ENCODE data around the gene TUBGCP3.

TUBGCP3 gene

GRCh38 chr13:112456138-112457056 is 131.6 kb downstream of the TUBGCP3 start:
- H3K9me3 ChIP-seq (ENCODE audit: control insufficient read depth, insufficient read depth, low read length) = no peaks in the 10 kb centered on the region
- H3K4me1 ChIP-seq (ENCODE audit: insufficient read depth, low read length) = no peaks in the 10 kb centered on the region
- H3K9ac ChIP-seq (ENCODE audit: low read depth, low read length) = no peak overlapping the region
- no peaks in the 10 kb centered on the region for H3K36me3 ChIP-seq (ENCODE audit: insufficient read depth, low read length)

- Histone ChIP-seq H3K9me3 (ENCODE audit: control insufficient read depth, insufficient read depth, low read length) (no peaks in the 10 kb centered on the region), H3K36me3 (ENCODE audit: insufficient read depth, low read length) (no peaks in the 10 kb centered on the region), H3K9ac (ENCODE audit: low read depth, low read length) (no peak overlapping the region), H3K4me1 (ENCODE audit: insufficient read depth, low read length) (no peaks in the 10 kb centered on the region)
These were observed 132.4 kb downstream of the TUBGCP3 start for GRCh38 chr13:112455476-112456059.

DNA sequence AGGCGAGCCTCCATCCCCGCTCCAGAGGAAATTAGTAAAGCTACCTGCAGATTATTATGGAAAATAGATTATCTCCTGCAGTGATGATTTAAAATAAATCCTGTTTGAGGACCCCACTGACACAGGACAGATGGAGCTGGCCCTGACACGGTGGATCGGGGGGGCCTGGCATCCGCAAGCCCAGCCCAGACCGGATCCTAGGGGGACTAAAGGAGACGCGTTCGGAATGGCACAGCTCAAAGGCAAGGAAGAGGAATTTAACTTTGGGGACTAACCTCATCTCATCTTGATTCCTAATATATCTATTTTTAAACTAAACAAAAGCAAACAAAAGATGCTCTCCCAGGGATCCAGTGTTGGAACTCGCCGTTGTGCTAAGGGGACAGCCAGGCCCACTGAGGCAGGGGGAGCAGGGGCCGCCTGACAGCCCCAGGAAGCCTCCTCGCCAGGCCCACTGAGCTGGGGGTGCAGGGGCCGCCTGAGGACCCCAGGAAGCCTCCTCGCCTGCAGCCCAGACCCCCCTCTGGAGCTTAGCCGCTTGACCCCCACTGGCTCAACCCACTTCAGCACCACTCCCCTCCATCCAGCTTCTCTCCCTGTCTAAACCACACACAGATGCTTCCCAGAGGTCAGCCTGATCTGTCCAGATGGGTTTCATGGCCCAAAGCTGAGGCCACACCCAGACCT is 133.2 kb downstream of the TUBGCP3 start:
- no peaks in the 10 kb centered on the region for H3K36me3 ChIP-seq (ENCODE audit: insufficient read depth, low read length)
- H3K4me1 ChIP-seq (ENCODE audit: insufficient read depth, low read length) = no peaks in the 10 kb centered on the region
- H3K9ac ChIP-seq (ENCODE audit: low read depth, low read length) = no peak overlapping the region
- no peaks in the 10 kb centered on the region for H3K9me3 ChIP-seq (ENCODE audit: control insufficient read depth, insufficient read depth, low read length)

GRCh38 chr13:112453874-112454647 is 133.9 kb downstream of the TUBGCP3 start:
- H3K36me3 ChIP-seq (ENCODE audit: insufficient read depth, low read length) = no peaks in the 10 kb centered on the region
- H3K4me1 ChIP-seq (ENCODE audit: insufficient read depth, low read length) = no peaks in the 10 kb centered on the region
- H3K9ac ChIP-seq (ENCODE audit: low read depth, low read length) = no peak overlapping the region
- H3K9me3 ChIP-seq (ENCODE audit: control insufficient read depth, insufficient read depth, low read length) = no peaks in the 10 kb centered on the region

DNA sequence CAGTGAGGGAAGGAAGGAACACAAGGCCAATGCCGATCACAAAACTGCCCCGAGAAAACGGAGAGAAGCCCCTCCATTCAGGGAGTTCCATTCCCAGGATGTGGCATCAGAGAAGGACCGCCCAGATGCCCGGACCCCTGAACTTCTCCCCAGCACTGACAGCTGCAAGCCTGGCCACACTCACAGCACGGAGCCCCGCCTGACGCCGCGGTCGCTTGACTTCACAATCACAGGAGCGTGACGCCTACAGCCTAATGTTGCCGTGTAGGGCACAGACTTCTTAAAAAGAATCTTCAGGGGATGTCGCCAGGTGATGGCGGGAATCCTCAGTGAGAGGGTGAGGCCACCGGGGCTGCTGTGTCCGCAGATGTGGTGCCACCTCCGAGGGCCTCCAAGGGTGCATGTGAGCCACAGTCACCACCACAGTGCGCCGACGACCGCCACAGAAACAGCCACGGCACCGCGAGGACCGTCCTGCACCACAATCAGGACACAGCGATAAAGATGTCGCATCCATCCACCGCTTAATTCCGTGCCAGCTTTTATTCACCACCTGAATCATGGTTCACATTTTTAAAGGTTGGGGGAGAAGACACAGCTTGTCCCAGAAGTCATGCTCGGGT is 134.6 kb downstream of the TUBGCP3 start:
- H3K4me1 ChIP-seq (ENCODE audit: insufficient read depth, low read length) = no peaks in the 10 kb centered on the region
- H3K36me3 ChIP-seq (ENCODE audit: insufficient read depth, low read length) = no peaks in the 10 kb centered on the region
- H3K9me3 ChIP-seq (ENCODE audit: control insufficient read depth, insufficient read depth, low read length) = no peaks in the 10 kb centered on the region
- H3K9ac ChIP-seq (ENCODE audit: low read depth, low read length) = no peak overlapping the region

DNA sequence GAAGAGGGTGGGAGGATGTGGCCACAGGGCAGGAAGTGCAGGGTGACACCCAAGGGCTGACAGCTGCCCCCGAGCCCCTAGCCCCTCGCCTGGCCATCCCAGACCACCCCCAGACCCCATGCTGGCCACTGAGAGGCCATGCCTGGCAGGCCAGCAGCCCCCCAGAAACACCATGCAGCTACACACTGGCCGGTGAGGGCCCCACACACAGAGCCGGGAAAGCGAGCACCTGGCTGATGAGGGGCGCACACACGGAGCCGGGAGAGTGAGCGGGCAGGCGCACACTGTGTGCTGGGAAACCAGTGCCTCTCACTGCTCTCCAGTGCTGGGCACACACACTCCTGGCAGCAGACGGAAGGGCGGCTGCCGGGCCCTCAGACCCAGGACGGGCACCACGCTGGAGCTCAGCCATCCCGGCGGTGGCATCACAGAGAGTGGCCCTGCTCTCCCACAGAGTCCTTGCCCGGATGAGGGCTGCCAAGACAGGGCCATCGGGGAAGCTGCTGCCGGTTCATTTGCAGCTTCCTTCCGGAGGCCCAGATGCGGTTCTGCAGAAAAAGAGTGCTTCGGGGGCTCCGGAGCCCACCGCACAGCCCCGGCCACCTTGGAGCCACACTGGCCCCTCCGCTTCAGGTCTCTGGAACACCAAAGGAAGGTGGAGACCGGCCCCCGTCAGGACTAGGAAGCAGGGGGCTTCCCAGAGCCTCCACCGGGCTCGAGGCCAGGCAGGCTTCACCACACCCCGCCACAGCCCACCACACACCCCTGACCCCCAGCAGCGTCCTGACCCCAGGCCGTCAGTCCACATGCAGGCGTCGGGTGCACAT is 135.4 kb downstream of the TUBGCP3 start:
- H3K9me3 ChIP-seq (ENCODE audit: control insufficient read depth, insufficient read depth, low read length) = no peaks in the 10 kb centered on the region
- H3K9ac ChIP-seq (ENCODE audit: low read depth, low read length) = no peak overlapping the region
- H3K4me1 ChIP-seq (ENCODE audit: insufficient read depth, low read length) = no peaks in the 10 kb centered on the region
- no peaks in the 10 kb centered on the region for H3K36me3 ChIP-seq (ENCODE audit: insufficient read depth, low read length)

DNA sequence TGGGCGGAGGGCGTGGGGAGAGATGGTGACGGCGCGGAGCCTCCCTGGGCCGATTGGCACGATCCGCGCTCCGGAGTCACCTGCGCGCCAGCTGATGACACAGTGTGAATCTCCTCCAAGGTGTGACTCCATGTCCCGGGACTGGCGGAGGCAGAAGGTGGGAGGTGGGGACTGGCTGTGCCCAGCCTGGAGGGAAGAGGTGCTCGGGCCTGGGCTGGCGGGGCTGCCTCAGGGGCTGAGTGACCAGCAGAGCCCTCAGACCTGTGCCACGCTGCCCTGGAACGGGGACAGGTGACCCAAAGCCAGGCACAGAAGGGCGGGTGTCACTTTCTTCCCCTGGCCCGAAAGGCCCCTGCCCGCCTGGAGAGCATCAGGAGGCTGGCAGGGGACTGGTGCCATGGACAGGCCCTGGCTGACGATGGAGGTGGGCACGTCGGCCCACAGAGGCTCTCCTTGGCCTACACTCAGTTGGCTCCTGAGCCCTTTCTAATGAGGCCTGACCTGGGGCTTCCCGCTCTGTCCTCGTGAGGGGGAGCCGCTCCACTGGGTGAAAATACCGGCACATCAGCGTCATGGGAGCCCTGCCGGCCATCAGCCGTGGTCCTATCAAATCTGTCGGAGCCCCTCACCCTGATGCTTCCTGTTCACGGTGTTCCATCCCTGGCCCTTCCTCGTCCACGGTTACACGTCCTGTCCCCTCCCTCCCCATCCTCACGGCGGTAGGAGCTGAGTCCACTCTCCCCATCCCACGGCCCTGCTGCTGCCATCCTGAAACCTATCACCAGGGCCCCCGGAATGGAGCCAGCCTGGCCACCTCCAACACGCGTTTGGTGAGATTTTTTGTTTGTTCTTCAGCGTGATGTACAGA is 136.2 kb downstream of the TUBGCP3 start:
- H3K9ac ChIP-seq (ENCODE audit: low read depth, low read length) = no peak overlapping the region
- no peaks in the 10 kb centered on the region for H3K9me3 ChIP-seq (ENCODE audit: control insufficient read depth, insufficient read depth, low read length)
- H3K4me1 ChIP-seq (ENCODE audit: insufficient read depth, low read length) = no peaks in the 10 kb centered on the region
- no peaks in the 10 kb centered on the region for H3K36me3 ChIP-seq (ENCODE audit: insufficient read depth, low read length)

GRCh38 chr13:112450904-112451240 is 137.1 kb downstream of the TUBGCP3 start:
- Histone ChIP-seq H3K36me3 (ENCODE audit: insufficient read depth, low read length) (no peaks in the 10 kb centered on the region), H3K9ac (ENCODE audit: low read depth, low read length) (no peak overlapping the region), H3K9me3 (ENCODE audit: control insufficient read depth, insufficient read depth, low read length) (no peaks in the 10 kb centered on the region), H3K4me1 (ENCODE audit: insufficient read depth, low read length) (no peaks in the 10 kb centered on the region)

GRCh38 chr13:112450118-112450903 is 137.6 kb downstream of the TUBGCP3 start:
- Histone ChIP-seq H3K9ac (ENCODE audit: low read depth, low read length) (no peak overlapping the region), H3K4me1 (ENCODE audit: insufficient read depth, low read length) (no peaks in the 10 kb centered on the region), H3K36me3 (ENCODE audit: insufficient read depth, low read length) (no peaks in the 10 kb centered on the region), H3K9me3 (ENCODE audit: control insufficient read depth, insufficient read depth, low read length) (no peaks in the 10 kb centered on the region)

DNA sequence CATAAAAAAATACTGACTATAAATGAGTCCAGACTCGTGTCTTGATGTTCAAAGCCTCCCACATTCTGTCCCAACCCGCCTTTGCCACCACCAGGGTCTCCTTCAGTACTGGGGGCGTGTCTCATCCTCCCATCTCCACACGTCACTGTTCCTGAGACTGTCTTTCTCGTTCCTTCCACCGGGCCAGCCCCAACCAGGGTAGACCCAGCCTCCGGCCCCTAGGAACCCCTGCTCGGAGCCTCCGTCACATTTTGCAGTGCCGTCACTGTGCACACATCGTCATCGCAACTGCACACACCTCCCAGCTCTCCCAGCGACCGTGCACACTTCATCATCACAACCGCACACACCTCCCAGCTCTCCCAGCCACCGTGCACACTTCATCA is 138.4 kb downstream of the TUBGCP3 start:
- Histone ChIP-seq H3K4me1 (ENCODE audit: insufficient read depth, low read length) (no peaks in the 10 kb centered on the region), H3K36me3 (ENCODE audit: insufficient read depth, low read length) (no peaks in the 10 kb centered on the region), H3K9me3 (ENCODE audit: control insufficient read depth, insufficient read depth, low read length) (no peaks in the 10 kb centered on the region), H3K9ac (ENCODE audit: low read depth, low read length) (no peak overlapping the region)

- Histone ChIP-seq H3K36me3 (ENCODE audit: insufficient read depth, low read length) (no peaks in the 10 kb centered on the region), H3K9ac (ENCODE audit: low read depth, low read length) (no peak overlapping the region), H3K4me1 (ENCODE audit: insufficient read depth, low read length) (no peaks in the 10 kb centered on the region), H3K9me3 (ENCODE audit: control insufficient read depth, insufficient read depth, low read length) (no peaks in the 10 kb centered on the region)
These were observed 139.1 kb downstream of the TUBGCP3 start for GRCh38 chr13:112448621-112449544.

Data from ES-I3 (cell line).